Lower leg skin (tissue), 4 donors: Measurements from ENCODE around the gene UQCR11. TPM values are rescaled to one million over a fixed set of nuclear protein-coding genes. Genes with fewer than 3 reads are reported as not detected.

Experiments
- DNase-seq, 2 donors: peaks; one replicate each; pipeline ENCODE4 v3.0.0-alpha.2; 2019; ENCODE audit warnings: low spot score in 2 of 2
- H3K4me3 ChIP-seq: fragments of 200-600 bp; sonication (generic); 2 replicates; pipeline ENCODE4 v1.5.1; 2017; ENCODE audit warnings: mild to moderate bottlenecking, low read depth; ENCODE audit not compliant: poor library complexity, severe bottlenecking
- CTCF ChIP-seq, 3 donors: fragments of 450-650 bp; IDR thresholded peaks; one replicate each; pipeline ENCODE4 v1.5.1; 2016; ENCODE audit warnings: antibody characterized with exemption in 3 of 3, mild to moderate bottlenecking in 3 of 3, moderate library complexity in 2 of 3
- POLR2A ChIP-seq, 2 donors: fragments of 450-650 bp; IDR thresholded peaks; one replicate each; pipeline ENCODE4 v1.6.1; 2016 to 2017; ENCODE audit warnings: antibody characterized with exemption in 2 of 2, mild to moderate bottlenecking in 1 of 2, moderate library complexity in 1 of 2
- WGBS, 2 donors: methylation state at CpG; one replicate each; pipeline ENCODE4 v1.1.5; 2018; 5-methylcytosine and 5-hydroxymethylcytosine counted together
- intact Hi-C: fragments of 100-400 bp; cut with DNase I; formaldehyde crosslinking; loops from one replicate; pipeline ENCODE4 v1.15.0; 2023; ENCODE audit warnings: low total_unique reads
- total RNA-seq, 4 donors: library from RNA; depleted of rRNA; stranded (reverse); fragments of >200 nt; gene quantifications; one replicate each; pipeline ENCODE4 v1.1.0, GENCODE V29; 2016

The UQCR11 gene
- total RNA-seq, 4 donors from 2014 or later = 24.8 to 71.8 (median 46.1) TPM

GRCh38 chr19:1554968-1555367 lies 50.3 kb downstream of the UQCR11 start:
- 92 to 93% methylated on average over 24 of the region's 24 CpGs for WGBS, 2 donors
- no peak overlapping the region for H3K4me3 ChIP-seq
- intact Hi-C loops = no loop called here
- TF ChIP-seq CTCF (IDR thresholded peaks at IDR 0.05) = no peak
- TF ChIP-seq POLR2A (IDR thresholded peaks at IDR 0.05) = no peak
- no peak for DNase-seq

DNA sequence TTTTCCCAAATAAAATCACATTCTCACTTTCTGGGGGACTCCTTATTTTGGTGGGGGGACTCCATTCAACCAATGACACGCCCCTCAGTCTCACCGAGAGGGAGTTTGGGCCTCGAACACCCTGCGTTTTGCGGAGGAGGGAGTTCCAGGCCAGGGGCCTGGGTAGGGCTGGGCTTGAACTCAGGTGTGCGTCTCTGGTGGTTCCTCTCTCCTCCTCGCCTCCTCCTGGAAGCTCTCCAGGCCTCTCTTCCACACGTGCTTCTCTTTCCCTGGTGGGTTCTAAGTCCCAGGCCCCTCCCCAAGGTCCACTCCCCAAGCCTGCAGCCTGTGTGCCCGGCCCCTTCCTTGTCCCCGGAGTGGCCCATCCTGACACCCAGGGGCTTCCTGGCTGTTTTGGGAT lies 51.8 kb downstream of the UQCR11 start:
- no peak for DNase-seq
- TF ChIP-seq CTCF (IDR thresholded peaks at IDR 0.05) (no peak), POLR2A (IDR thresholded peaks at IDR 0.05) (no peak)
- no peak overlapping the region for H3K4me3 ChIP-seq
- intact Hi-C loops = no loop called here
- 88 to 92% methylated on average over 10 of the region's 10 CpGs for WGBS, 2 donors

- 80% methylated on average over 17 of the region's 17 CpGs for WGBS, 2 donors
- no peak for DNase-seq
- H3K4me3 ChIP-seq = no peak overlapping the region
- TF ChIP-seq POLR2A (IDR thresholded peaks at IDR 0.05) (no peak), CTCF (IDR thresholded peaks at IDR 0.05) (no peak)
- intact Hi-C loops = no loop called here
Observed at GRCh38 chr19:1551068-1552040, 53.9 kb downstream of the UQCR11 start.

GRCh38 chr19:1549332-1549945 lies 55.8 kb downstream of the UQCR11 start:
- H3K4me3 ChIP-seq = no peak overlapping the region
- intact Hi-C loops = loop anchor here (5.0 kb wide), 1 partner anchor 123 kb away; no protein-coding TSS in a partner anchor

More at GRCh38 chr19:1549332-1549945, 55.8 kb downstream of the UQCR11 start:
- DNase-seq = no peak
- no peak for TF ChIP-seq CTCF (IDR thresholded peaks at IDR 0.05)
- no peak for TF ChIP-seq POLR2A (IDR thresholded peaks at IDR 0.05)
- 85 to 90% methylated on average over 4 of the region's 4 CpGs for WGBS, 2 donors

Other genes with a start within 250 kb of the UQCR11 start
- gene NDUFS7, start 221.6 kb downstream of the UQCR11 start, total RNA-seq = 100 to 1,000 TPM; 108 to 217 (median 128) TPM
- gene GAMT, start 203.9 kb downstream of the UQCR11 start, total RNA-seq = 10 to 100 TPM; 33.8 to 72.0 (median 46.0) TPM
- gene DAZAP1, start 197.9 kb downstream of the UQCR11 start, total RNA-seq = 10 to 100 TPM; 28.6 to 60.5 (median 48.2) TPM
- gene RPS15, start 167.1 kb downstream of the UQCR11 start, total RNA-seq = 1,000 to 10,000 TPM; 2,226 to 7,190 (median 4,396) TPM
- 1 to 10 TPM in 1 of 4 donors, under 1 TPM in 2, not detected in 1; 0.11 to 1.1 (median 0.23) TPM for gene APC2, start 155.3 kb downstream of the UQCR11 start, total RNA-seq
- gene C19orf25, start 126.2 kb downstream of the UQCR11 start, total RNA-seq = 10 to 100 TPM; 34.3 to 49.6 (median 45.7) TPM
- gene PCSK4, start 115.1 kb downstream of the UQCR11 start, total RNA-seq = 1 to 10 TPM; 1.2 to 6.5 (median 2.9) TPM
- 1 to 10 TPM; 6.3 to 8.8 (median 6.6) TPM for gene REEP6, start 114.3 kb downstream of the UQCR11 start, total RNA-seq
- 1 to 10 TPM in 3 of 4 donors, under 1 TPM in 1; 0.46 to 7.0 (median 4.6) TPM for gene ADAMTSL5, start 92.4 kb downstream of the UQCR11 start, total RNA-seq
- under 1 TPM in 2 of 4 donors, not detected in 2; 0.23 to 0.84 TPM for gene PLK5, start 81.4 kb downstream of the UQCR11 start, total RNA-seq
- 10 to 100 TPM; 37.3 to 44.1 (median 42.2) TPM for gene MEX3D, start 37.1 kb downstream of the UQCR11 start, total RNA-seq
- gene MBD3, start 12.6 kb downstream of the UQCR11 start, total RNA-seq = 10 to 100 TPM; 51.7 to 85.7 (median 79.3) TPM
- gene TCF3, start 47.2 kb upstream of the UQCR11 start, total RNA-seq = 100 to 1,000 TPM in 1 of 4 donors, 10 to 100 TPM in 3; 61.0 to 105 (median 69.0) TPM
- not detected for gene ONECUT3, start 148.0 kb upstream of the UQCR11 start, total RNA-seq
- gene ATP8B3, start 206.8 kb upstream of the UQCR11 start, total RNA-seq = 1 to 10 TPM in 1 of 4 donors, under 1 TPM in 3; 0.30 to 1.2 (median 0.66) TPM
- gene REXO1, start 243.0 kb upstream of the UQCR11 start, total RNA-seq = 10 to 100 TPM; 32.9 to 51.1 (median 41.2) TPM